Transverse colon (tissue), 4 donors: ENCODE results near the gene TPGS1. TPM values are rescaled to one million over a fixed set of nuclear protein-coding genes. Genes with fewer than 3 reads are reported as not detected.

Experiments used
- DNase-seq: peaks from one replicate; pipeline ENCODE4 v3.0.0-alpha.2; 2019
- H3K27ac ChIP-seq, 4 donors: fragments of 200-600 bp; sonication (generic); 2 replicates each; pipeline ENCODE4 v1.5.1; 2016 to 2018; ENCODE audit warnings: inconsistent platforms in 4 of 4
- H3K27me3 ChIP-seq: fragments of 200-600 bp; sonication (generic); 2 replicates; pipeline ENCODE4 v1.5.1; 2017; ENCODE audit warnings: inconsistent platforms
- H3K36me3 ChIP-seq, 4 donors: fragments of 200-600 bp; sonication (generic); 2 replicates each; pipeline ENCODE4 v1.5.1; 2017 to 2019; ENCODE audit warnings: inconsistent platforms in 4 of 4
- H3K4me1 ChIP-seq, 4 donors: fragments of 200-600 bp; sonication (generic); 2 replicates each; pipeline ENCODE4 v1.5.1; 2017 to 2020; ENCODE audit warnings: inconsistent platforms in 4 of 4
- H3K4me3 ChIP-seq, 4 donors: fragments of 200-600 bp; sonication (generic); 1 replicate in 1 of 4; 2 replicates in 3 of 4; pipeline versions ENCODE4 v1.5.1 to v1.6.1; 2017 to 2019; ENCODE audit warnings: inconsistent platforms in 4 of 4
- H3K9me3 ChIP-seq, 2 donors: fragments of 200-600 bp; sonication (generic); 2 replicates each; pipeline ENCODE4 v1.5.1; 2017 to 2019; ENCODE audit warnings: inconsistent platforms in 2 of 2
- CTCF ChIP-seq, 5 experiments: fragments of 200-600 bp in 3 of 5; fragments of 450-650 bp in 2 of 5; sonication (generic) in 3 of 5; IDR thresholded peaks; 1 replicate in 2 of 5; 2 replicates in 3 of 5; pipeline ENCODE4 v1.5.1; 2016 to 2017; ENCODE audit warnings: antibody characterized with exemption in 5 of 5, inconsistent platforms in 3 of 5, mild to moderate bottlenecking in 2 of 5, moderate library complexity in 1 of 5
- EP300 ChIP-seq: sonication (generic); formaldehyde crosslinking; IDR thresholded peaks from one replicate; pipeline ENCODE4 v1.6.1; 2017; ENCODE audit warnings: antibody characterized with exemption, low read depth
- POLR2A ChIP-seq: fragments of 450-650 bp; IDR thresholded peaks from one replicate; pipeline ENCODE4 v1.6.1; 2016; ENCODE audit warnings: antibody characterized with exemption, mild to moderate bottlenecking, moderate library complexity
- POLR2AphosphoS5 ChIP-seq, 3 donors: sonication (generic); formaldehyde crosslinking; IDR thresholded peaks; one replicate each; pipeline ENCODE4 v1.6.1; 2016; ENCODE audit warnings: antibody characterized with exemption in 3 of 3
- WGBS, 2 donors: methylation state at CpG; one replicate each; pipeline ENCODE4 v1.1.5; 2018; ENCODE audit warnings: low coverage in 1 of 2; 5-methylcytosine and 5-hydroxymethylcytosine counted together
- in situ Hi-C, 4 donors: fragments of 200-750 bp; cut with MboI; loops; one replicate each; pipeline versions ENCODE4 v1.15.0 to v1.15.1; 2017; ENCODE audit warnings: low sequenced_read_pairs in 3 of 4, low pct_ligation_motif_present in 1 of 4, low pct_unique_long_range_greater_than_20kb in 1 of 4
- intact Hi-C: fragments of 100-400 bp; cut with DNase I; formaldehyde crosslinking; loops from one replicate; pipeline ENCODE4 v1.15.1; 2023; ENCODE audit warnings: low total_unique reads
- total RNA-seq, 4 donors: library from RNA; depleted of rRNA; stranded (reverse); fragments of >200 nt; gene quantifications; one replicate each; pipeline ENCODE4 v1.1.0, GENCODE V29; 2016

The TPGS1 gene
- 100 to 1,000 TPM in 1 of 4 donors, 10 to 100 TPM in 3; 18.0 to 103 (median 43.8) TPM for total RNA-seq

- intact Hi-C loops = no loop called here
- Histone ChIP-seq H3K27ac (peak within 1 kb of the TSS; percentile 89 to 97 (median 92)), H3K36me3 (no peaks in the 10 kb centered on the region), H3K4me3 (peak within 1 kb of the TSS; percentile 66 to 98 (median 90)), H3K9me3 (no peaks in the 10 kb centered on the region), H3K4me1 (peaks cover 18 to 39% (median 34%) of the 10 kb centered on the region in 4 donors), H3K27me3 (no peaks in the 10 kb centered on the region)
- TF ChIP-seq POLR2AphosphoS5 (IDR thresholded peaks at IDR 0.05) (peak in 2 of 3 donors; percentile 53 to 62), POLR2A (peak; percentile 50), CTCF (IDR thresholded peaks at IDR 0.05) (no peak), EP300 (no peak)
- peak; percentile 79 for DNase-seq
- in situ Hi-C loops = no loop called here
- 0 to 1% methylated on average over 7 to 64 of the region's 81 CpGs for WGBS, 2 donors
Observed at GRCh38 chr19:507286-508203, at the start of gene TPGS1. Gene TPGS1 (plus strand): TSS chr19:507497. CDS start chr19:507507, 10 bp downstream.

- intact Hi-C loops = no loop called here
- WGBS, 2 donors = 96% methylated on average over 30 of the region's 30 CpGs; no CpG with 5 or more reads in 1 of the 2 donors
- DNase-seq = no peak
Observed at GRCh38 chr19:457636-458035, 49.7 kb upstream of the TPGS1 start.

GRCh38 chr19:458091-459042, 48.9 kb upstream of the TPGS1 start:
- TF ChIP-seq CTCF (IDR thresholded peaks at IDR 0.05) = no peak
- TF ChIP-seq POLR2A = no peak
- no peak for TF ChIP-seq EP300
- no peak for TF ChIP-seq POLR2AphosphoS5 (IDR thresholded peaks at IDR 0.05)
- Histone ChIP-seq H3K27ac (no peak overlapping the region), H3K4me1 (peaks cover 5 to 23% (median 18%) of the 10 kb centered on the region in 4 donors), H3K4me3 (no peak overlapping the region), H3K9me3 (no peaks in the 10 kb centered on the region), H3K27me3 (peaks cover 25% of the 10 kb centered on the region), H3K36me3 (no peaks in the 10 kb centered on the region)
- in situ Hi-C loops = no loop called here
- 93 to 99% methylated on average over 27 to 87 of the region's 89 CpGs for WGBS, 2 donors
- no peak for DNase-seq
- intact Hi-C loops = no loop called here

More at GRCh38 chr19:457636-458035, 49.7 kb upstream of the TPGS1 start:
- in situ Hi-C loops = no loop called here
- Histone ChIP-seq H3K4me3 (no peak overlapping the region), H3K4me1 (peaks cover 5 to 23% (median 18%) of the 10 kb centered on the region in 4 donors), H3K27me3 (peaks cover 24% of the 10 kb centered on the region), H3K9me3 (no peaks in the 10 kb centered on the region), H3K27ac (no peak overlapping the region), H3K36me3 (no peaks in the 10 kb centered on the region)
- no peak for TF ChIP-seq CTCF (IDR thresholded peaks at IDR 0.05)
